ENCODE measurements around the gene MROH2B.

MROH2B gene

GRCh38 chr5:40962207-40962955, 108.8 kb downstream of the MROH2B start:
- DNase-seq = no peak

- DNase-seq = no peak
Measured at GRCh38 chr5:40960037-40960436, 111.1 kb downstream of the MROH2B start.

DNA sequence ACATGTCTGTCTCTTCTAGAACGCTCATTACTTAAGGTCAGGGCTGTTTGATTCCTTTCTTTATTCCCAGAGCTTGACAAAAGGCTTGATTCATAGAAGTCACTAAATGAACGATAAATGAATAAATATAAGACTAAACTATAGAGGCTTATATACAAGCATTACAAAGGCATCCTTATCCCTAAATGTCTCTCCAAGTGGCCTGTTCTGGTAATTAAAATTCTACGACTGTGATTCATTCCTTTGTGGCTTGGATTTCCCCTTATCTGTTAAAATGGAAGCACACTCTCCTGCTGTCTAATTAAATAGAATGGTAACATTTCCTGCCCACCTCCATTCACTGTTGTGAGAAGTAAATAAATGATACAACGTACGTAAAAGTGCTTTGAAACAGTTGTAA, 112.3 kb downstream of the MROH2B start:
- no peak for DNase-seq

DNA sequence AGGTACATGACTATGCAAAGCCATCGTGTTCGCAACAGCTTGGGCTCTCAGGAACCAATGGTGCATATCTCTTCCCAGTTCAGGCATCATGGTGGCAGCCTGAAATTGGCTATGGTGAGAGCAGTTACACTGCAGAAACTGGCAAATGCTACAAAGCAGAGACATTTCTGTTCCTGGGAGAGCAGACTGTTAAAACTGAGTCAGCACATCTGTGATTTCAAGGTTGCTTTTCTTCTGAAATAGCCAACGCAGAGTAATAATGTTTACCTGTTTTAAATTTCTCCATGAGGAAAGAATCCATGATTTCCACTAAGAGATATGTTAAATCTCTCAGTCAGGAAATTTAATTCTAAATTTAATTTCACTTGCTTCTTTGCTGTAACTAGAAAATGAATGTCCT, 114.1 kb downstream of the MROH2B start:
- DNase-seq = no peak

- DNase-seq = no peak
Measured at GRCh38 chr5:40955313-40955712, 115.8 kb downstream of the MROH2B start.

Measured in NCI-H510A treated with DMSO at 0.1 percent for 48 hours (cell line).